Measurements from ENCODE around the gene MRPL40.

The MRPL40 gene

GRCh38 chr22:19412478-19412877, 19.9 kb upstream of the MRPL40 start:
- TF ChIP-seq, protein P1, sequence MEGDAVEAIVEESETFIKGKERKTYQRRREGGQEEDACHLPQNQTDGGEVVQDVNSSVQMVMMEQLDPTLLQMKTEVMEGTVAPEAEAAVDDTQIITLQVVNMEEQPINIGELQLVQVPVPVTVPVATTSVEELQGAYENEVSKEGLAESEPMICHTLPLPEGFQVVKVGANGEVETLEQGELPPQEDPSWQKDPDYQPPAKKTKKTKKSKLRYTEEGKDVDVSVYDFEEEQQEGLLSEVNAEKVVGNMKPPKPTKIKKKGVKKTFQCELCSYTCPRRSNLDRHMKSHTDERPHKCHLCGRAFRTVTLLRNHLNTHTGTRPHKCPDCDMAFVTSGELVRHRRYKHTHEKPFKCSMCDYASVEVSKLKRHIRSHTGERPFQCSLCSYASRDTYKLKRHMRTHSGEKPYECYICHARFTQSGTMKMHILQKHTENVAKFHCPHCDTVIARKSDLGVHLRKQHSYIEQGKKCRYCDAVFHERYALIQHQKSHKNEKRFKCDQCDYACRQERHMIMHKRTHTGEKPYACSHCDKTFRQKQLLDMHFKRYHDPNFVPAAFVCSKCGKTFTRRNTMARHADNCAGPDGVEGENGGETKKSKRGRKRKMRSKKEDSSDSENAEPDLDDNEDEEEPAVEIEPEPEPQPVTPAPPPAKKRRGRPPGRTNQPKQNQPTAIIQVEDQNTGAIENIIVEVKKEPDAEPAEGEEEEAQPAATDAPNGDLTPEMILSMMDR (IDR thresholded peaks at IDR 0.05; ENCODE audit: low read depth, low read length, missing control alignments), result no peak

DNA sequence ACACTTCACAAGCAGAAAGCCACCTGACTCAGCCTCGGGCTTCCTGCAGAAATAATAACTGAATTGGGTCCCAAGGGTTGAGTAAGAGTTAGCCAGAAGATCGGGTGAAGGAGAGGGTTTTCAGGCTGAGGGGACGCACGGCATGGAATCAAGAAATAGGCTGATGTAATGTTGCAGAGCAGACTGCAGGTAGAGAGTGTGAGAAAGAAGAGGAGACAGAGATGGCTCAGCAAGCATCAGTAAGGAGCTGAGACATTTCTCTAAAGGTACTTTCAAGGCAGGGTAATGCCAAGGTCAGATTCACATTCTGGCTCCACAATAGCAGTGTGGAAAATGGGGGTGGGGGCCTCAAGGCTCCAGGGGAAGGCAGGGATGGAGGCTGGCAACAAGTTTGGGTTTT, 19.4 kb upstream of the MRPL40 start:
- no peak for DNase-seq (ENCODE audit: low read depth)
- H3K4me3 ChIP-seq (ENCODE audit: low read depth, low read length), result no peak overlapping the region
- TF ChIP-seq, protein P1 (IDR thresholded peaks at IDR 0.05; ENCODE audit: low read depth, low read length, missing control alignments), result no peak

More at GRCh38 chr22:19412478-19412877, 19.9 kb upstream of the MRPL40 start:
- DNase-seq (ENCODE audit: low read depth), result no peak
- H3K4me3 ChIP-seq (ENCODE audit: low read depth, low read length), result no peak overlapping the region

DNA sequence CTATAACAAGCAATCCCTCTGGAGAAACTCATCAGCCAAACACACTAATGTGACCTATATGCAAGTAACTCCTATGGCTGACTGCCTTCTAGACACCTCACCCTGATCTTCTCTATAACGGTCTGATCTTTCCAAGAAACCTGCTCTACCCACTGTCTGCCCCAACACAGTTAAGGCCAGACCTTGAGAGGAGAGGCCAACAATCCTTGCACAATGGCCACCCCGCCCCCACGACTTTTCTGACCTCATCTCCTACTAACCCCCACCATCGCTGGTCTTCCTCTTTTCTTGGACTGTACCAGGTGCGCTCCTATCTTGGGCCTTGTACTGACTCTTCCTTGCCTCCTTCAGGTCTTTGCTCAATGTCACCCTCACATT, 13.3 kb upstream of the MRPL40 start:
- TF ChIP-seq, protein P1 (IDR thresholded peaks at IDR 0.05; ENCODE audit: low read depth, low read length, missing control alignments), result no peak
- DNase-seq (ENCODE audit: low read depth), result no peak
- no peak overlapping the region for H3K4me3 ChIP-seq (ENCODE audit: low read depth, low read length)

GRCh38 chr22:19419464-19420178, 12.7 kb upstream of the MRPL40 start:
- no peak overlapping the region for H3K4me3 ChIP-seq (ENCODE audit: low read depth, low read length)
- DNase-seq (ENCODE audit: low read depth), result peak; percentile 49
- TF ChIP-seq, protein P1 (IDR thresholded peaks at IDR 0.05; ENCODE audit: low read depth, low read length, missing control alignments), result no peak

- TF ChIP-seq, protein P1 (IDR thresholded peaks at IDR 0.05; ENCODE audit: low read depth, low read length, missing control alignments), result no peak
- no peak overlapping the region for H3K4me3 ChIP-seq (ENCODE audit: low read depth, low read length)
These were observed 12.0 kb upstream of the MRPL40 start for GRCh38 chr22:19420321-19420720.

DNA sequence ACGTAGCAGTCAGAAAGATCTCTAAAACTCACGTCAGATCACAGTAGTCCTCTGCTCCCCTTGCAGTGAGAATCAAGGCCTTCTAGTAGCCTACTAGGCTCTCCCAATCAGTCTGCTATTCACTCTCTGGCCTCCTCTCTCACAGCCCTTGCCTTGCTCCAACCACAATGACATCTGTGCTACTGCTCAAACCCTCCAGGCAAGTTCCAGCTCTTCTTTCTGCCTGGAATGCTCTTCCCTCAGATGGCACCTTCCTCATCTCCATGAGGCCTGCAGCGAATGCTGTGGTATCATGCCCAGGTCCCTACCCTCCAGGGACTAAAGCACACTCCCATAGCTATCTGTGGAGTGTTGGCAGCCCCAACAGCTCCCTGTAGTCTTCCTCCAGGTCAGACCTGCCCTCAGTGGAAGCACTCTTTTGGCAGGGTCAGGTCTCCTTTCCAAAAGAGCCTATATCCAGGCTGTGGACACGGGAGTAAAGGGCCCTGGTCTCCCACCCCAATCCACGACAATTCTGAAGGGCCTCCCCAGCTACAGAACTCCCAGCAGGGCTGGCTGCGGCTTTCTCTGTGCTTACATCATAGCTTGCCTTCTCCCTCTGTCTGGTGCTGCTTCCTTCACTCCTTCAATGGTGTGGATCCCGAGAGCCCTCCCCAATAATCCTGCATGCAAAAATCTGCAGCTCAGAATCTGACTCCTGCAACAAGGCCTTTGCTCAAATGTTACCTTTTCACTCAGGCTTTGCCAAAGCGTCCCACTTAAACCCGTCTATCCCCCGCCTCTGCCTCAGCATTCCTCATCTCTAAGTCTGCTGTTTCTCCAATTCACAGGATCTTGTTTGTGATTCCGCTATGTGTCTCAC, 9.7 kb upstream of the MRPL40 start:
- no peak overlapping the region for H3K4me3 ChIP-seq (ENCODE audit: low read depth, low read length)
- no peak for DNase-seq (ENCODE audit: low read depth)
- TF ChIP-seq, protein P1 (IDR thresholded peaks at IDR 0.05; ENCODE audit: low read depth, low read length, missing control alignments), result no peak

More at GRCh38 chr22:19420321-19420720, 12.0 kb upstream of the MRPL40 start:
- DNase-seq (ENCODE audit: low read depth), result no peak
